ENCODE measurements around the gene TP53RK.

The TP53RK gene

DNA sequence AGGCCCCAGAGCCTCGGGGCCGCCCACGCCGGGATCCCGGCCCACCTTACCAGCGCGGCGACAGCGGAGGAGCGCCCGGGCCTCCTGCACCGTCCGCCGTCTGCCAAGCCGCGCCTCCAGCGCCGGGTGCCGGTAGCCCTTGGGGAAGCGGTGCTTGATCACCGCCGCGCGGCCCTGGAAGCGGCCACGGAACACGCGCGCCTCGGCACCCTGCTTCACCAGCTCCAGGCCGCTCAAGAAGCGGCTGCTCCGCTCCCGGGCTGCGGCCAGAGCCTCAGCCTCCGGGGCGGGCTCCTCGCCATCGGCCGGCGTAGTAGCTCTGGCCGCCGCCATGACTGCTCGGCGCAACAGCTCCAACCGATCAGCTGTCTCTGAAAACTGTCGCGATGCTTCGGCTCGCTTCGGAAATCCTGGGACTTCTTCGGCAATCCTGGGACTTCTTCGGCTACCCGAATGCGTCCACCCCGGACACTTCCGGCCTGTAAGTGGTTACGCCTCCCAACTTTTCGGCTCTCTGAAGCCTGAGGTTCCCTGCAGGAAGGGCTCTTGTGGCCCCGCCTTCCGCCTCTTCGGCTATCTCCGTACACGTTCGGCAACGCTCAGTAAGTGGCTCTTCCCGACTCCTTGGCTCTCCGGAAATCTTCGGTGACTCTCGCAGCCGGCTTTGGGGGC, at the start of gene TP53RK:
TSS of gene TP53RK (minus strand) at position 363 of the 672 bp plus-strand sequence. CDS start at position 333, 30 bp downstream.
- peak; percentile 96 for DNase-seq

DNA sequence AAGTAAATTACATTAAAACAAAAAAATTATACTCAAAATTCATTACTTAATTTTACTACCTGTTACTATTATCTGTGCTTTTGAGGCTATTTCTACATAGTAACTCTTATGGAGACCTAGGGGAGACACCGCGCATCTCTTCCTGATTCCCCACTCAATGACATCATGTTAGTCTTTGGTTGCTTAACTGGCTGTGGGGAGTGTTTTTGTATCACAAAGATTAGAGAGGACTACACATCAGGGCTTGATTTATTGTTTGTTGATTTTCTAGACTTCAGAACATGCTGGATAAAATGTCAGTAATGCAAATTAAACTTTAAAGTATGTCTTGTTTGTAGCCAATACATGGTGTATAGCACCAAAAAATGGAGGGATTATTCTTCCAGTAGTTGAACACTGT, 46.2 kb upstream of the TP53RK start:
- no peak for DNase-seq

DNA sequence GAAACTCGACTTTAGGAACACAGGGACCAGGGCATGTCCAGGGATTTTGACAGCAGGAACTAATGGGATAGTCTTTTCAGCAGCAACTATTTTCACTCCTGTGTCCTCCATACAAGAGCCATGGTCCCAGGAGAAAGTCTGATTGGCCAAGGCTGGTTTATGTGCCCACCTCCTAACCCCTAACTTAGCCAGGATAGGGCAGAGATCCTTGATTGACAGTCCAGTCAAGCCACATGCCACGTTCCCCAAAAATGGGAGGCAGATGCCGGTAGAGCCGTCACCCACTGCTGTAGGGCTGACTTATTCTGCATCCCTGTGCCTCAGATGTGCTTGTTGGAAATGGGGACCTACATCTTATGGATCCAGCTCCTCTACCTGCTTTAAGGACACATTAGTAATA, 42.5 kb upstream of the TP53RK start:
- no peak for DNase-seq

DNA sequence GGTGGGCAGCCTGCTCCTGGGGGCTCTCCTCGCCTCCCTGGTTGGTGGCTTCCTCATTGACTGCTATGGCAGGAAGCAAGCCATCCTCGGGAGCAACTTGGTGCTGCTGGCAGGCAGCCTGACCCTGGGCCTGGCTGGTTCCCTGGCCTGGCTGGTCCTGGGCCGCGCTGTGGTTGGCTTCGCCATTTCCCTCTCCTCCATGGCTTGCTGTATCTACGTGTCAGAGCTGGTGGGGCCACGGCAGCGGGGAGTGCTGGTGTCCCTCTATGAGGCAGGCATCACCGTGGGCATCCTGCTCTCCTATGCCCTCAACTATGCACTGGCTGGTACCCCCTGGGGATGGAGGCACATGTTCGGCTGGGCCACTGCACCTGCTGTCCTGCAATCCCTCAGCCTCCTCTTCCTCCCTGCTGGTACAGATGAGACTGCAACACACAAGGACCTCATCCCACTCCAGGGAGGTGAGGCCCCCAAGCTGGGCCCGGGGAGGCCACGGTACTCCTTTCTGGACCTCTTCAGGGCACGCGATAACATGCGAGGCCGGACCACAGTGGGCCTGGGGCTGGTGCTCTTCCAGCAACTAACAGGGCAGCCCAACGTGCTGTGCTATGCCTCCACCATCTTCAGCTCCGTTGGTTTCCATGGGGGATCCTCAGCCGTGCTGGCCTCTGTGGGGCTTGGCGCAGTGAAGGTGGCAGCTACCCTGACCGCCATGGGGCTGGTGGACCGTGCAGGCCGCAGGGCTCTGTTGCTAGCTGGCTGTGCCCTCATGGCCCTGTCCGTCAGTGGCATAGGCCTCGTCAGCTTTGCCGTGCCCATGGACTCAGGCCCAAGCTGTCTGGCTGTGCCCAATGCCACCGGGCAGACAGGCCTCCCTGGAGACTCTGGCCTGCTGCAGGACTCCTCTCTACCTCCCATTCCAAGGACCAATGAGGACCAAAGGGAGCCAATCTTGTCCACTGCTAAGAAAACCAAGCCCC, 36.2 kb upstream of the TP53RK start:
- no peak for DNase-seq

DNA sequence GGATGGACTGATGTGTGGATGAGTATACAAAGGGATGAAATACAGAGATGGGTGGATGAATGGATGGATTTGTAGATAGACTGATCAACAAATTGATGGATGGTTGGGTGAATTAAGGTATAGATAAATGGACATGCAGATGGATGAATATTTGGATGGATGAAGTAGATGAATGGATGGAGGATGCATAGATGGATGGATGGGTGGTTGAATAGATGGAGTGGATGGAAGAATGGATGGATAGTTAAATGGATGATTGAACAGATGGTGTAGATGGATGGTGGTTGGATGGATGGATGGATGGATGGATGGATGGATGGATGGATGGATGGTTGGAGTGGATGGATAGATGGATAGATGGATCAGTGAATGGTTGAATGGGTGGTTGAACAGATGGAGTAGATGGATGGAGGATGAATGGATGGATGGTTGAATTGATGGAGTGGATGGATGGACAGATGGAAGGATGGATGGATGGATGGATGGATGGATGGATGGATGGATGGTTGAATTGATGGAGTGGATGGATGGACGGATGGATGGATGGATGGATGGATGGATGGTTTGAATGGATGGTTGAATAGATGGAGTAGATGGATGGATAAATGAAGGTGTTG, 35.2 kb upstream of the TP53RK start:
- DNase-seq = no peak

DNA sequence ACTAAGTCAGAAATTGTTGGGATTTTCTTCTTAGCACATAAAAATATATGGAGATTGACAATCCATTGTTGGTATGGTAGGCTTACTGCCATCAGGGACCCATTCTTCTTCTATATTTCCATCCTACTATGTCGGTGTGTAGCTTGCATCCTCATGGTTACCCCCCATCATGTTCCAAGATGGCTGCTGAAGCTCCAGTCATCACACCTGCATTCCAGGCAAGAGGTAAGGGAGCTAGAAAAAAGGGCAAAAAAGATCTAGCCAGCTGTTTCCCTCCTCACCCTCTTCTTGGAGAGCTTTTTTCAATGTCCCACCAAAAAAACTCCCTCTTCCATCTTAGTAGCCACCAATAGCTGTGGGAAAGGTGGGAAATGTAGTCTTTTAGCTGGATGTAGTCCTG, 33.8 kb upstream of the TP53RK start:
- no peak for DNase-seq

DNA sequence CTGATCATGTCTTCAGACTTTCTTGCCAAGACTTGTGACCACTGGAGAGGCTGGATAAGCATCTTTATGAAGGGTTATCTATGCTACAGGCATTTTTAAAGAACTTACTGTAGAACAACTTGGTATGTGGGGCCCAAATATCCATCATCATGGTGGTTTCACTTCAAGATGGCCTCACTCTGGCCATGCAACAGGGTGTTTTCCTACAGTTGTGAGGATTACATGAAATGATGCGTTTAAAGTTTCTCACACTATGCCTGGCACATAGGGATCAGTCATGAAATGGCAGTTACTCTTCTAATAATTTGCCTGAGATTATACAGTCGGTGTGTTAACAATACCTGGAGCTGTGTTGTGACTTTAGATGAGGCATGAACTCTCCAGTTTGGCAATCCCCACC, 33.2 kb upstream of the TP53RK start:
- DNase-seq = no peak

DNA sequence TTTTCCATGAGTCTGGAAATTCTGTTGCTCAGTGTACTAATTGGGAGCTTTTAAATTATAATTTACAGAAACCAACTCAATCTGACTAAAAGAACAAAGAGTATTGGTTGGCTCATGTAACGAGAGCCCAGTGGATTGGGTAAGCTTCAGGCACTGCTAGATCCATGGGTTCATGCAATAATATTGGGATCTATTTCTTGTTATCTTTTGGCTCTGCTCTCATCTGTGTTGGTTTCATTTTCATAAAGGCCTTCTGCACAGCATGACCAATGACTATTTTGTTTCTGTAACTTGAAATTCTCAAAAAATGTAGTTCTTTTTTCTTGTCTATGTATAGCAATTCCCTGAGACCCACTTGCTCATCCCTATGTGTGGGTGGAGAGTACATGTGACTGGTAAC, 32.2 kb upstream of the TP53RK start:
- no peak for DNase-seq

DNA sequence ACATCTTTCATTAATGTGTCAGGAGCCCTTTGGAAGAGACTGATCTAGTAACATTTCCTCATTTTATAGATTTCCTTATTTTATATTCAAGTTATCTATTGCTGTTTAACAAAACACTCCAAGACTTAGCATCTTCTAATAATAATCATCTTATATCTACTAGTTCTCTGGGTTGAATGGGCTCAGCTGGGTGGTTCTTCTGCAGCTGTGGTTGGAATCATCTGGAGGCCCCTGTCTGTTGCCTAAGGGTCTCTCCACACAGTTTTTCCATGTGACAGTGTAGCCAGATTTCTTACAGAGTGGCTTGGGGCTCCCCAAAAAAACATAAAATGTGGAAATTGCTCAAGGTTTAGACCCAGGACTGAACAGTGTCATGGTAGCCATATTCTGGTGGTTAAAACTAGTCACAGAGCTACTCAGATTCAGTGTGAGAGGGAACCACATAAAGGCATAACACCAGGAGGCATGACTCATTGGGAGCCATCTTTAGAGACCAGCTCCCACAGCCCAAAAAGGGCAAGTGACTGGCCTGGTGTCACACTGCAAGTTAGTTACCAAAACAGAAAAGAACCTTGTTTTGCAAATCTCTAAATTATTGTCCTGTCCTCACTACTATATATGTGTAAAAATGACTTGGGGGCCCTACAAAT, 31.7 kb upstream of the TP53RK start:
- DNase-seq = no peak

DNA sequence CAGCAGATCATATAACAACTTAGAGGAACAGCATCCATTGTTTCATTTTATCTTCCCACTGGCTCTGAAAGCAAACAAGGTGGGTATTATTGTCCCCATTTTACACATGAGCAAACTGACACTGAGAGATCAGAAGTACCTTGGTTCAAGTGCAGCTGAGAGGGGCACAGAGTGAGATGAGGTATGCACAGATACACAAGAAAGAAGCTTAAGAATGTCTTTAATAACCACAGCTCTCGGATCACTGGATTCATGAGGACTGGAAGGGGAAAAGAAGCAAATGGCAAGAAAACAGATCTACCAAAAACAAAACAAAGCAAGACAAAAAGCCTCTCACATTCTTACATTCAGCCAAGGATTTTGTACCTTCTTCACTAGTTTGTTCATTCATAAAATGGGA, 30.8 kb upstream of the TP53RK start:
- DNase-seq = no peak

DNA sequence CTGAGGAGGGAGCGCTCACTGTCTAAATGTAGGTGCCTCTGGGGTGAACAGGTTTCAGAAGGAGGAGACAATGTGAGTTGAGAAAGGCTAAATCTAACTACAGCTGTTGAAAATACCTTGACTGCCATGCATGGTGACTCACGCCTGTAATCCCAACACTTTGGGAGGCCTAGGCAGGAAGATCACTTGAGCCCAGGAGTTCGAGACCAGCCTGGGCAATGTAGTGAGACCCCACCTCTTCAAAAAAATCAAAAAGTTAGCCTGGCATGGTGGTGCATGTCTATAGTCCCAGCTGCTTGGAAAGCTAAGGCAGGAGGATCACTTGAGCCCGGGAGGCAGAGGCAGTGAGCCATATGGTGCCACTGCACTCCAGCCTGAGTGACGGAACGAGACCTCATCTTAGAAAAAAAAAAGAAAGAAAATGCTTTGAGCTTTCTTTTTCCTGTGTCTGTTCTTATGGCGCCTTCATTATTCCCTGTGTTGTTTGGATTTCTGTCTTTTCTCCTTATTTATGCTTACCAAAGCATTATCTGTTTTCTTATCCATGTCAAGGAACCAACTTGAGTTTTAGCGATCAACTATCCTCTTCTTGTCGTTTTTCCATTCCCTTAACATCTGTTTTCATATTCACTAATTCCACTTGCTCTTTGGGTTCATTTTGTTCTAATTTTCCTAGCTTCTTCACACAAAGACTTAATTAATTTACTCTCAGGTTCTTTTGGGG, 28.7 kb upstream of the TP53RK start:
- DNase-seq = no peak

DNA sequence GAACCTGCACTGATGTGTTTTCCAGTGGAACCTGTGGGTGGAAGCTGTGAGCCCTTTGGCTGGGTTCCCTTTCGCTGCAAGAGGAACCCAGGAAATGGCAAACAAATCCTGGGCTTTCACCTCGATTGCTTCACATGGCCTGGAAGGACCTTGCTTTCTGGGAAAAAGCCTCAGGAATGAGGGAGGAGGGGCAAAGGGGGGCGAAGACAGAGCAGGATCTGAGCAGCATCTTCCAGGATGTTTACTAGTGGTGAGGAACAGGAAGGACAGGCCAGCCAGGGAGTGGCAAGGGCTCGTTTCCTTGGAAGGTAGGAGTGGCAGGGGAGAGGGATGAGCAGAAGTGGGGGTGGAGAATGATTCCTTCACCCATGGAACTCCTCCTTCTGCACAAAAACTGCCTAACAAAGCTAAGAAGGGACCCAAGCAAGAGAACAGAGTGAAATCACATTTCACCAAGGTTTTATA, 26.1 kb upstream of the TP53RK start:
- DNase-seq = no peak

DNA sequence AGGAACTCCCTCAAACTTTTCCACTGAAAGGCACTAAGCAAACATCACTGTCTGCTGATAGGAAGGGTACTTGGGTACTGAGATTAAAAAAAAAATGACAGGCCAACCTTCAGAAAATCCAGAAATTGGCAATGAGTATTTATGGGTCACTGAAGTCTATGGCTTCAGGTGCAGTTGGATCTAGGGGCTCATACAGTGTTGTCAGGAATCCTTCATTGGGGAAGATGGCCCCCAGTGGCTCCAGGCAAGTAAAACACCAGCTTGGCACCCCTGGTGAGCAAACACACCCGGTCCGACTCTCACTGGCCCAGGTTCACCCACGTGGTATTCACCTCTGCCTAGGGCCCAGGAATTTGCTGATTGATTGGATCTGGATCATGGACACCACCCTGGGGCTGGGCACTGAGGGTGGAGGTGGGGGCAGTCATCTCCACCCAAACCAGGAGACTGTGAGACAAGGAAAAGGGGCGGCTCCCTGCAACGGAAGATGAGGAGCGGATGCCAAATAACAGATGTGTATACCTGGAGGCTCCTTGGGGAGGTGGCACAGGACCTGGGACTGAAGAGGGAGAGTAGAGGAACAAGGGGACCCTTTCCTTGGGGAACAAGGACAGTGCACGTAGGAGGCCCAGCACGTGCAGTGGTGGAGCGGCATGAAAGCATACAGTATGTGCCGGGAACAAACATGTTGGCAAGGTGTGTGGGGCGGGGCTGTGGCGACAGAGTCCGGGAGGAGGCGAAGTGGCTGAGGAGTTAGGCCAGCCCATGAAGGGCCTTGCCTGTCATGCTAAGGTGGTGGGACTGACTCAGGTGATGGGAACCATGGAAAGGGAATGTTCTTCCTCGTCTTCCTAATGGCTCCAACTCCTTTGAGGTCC, 25.0 kb upstream of the TP53RK start:
- no peak for DNase-seq

DNA sequence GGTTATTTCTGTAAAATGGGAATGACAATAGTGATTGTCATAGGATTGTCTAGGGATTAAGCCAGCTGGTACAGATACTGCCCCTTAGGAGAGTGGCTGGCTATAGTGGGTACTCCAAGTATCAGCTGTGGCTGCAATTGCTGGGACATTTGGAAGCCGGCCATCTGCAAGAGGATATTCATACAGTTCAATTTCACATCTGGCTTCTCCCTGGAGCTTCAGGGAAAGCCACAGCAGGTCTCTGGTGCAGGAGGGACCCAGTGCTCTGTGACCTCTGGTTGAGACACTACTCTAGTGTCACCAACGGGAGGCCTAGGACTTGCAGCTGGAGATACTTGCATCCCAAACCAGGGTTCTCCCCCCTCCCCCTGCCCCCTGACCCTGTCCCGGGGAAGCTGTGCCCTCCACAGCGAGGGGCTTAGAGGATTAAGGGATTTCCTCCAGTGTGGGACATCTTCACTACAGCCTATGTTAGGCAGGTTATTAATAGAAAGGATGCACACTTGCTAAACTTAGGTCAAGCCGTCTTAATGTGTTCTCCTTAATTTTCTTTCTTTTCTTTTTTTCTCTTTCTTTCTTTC, 22.9 kb upstream of the TP53RK start:
- DNase-seq = no peak

DNA sequence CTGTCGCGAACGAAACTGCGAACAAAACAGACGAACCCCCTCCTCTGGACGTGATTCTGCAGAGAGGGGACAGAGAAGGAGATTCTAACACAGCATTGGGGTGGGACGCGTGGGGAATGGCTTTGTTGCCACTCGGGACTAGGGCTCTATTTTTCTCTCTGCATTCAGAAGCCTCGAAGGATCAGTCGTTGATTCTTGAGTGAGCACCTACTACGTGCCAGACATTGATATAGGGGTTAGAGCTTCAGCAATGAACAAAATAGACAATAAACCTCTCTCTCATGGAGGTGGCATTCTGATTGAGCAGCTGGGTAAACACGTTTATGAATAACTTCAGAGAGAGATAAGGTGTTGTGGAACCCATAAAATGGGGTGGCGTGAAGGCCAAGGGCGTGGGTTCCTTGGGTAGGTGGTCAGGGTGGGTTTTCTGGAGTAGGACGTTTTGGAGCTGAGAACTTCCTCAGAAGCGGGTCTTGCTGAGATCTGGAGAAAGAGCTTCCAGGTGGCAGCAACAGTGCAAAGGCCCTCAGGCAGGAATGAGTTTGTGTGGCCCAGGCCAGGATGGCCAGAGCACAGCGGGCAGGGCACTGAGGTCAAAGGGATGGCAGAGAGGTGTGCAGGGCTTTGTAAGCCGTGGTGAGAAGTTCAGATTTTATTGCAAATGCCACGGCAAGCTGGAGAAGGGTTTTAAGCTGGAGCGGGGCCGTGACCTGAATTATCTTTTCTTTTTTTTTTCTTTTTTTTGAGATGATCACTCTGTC, 21.1 kb upstream of the TP53RK start:
- no peak for DNase-seq

DNA sequence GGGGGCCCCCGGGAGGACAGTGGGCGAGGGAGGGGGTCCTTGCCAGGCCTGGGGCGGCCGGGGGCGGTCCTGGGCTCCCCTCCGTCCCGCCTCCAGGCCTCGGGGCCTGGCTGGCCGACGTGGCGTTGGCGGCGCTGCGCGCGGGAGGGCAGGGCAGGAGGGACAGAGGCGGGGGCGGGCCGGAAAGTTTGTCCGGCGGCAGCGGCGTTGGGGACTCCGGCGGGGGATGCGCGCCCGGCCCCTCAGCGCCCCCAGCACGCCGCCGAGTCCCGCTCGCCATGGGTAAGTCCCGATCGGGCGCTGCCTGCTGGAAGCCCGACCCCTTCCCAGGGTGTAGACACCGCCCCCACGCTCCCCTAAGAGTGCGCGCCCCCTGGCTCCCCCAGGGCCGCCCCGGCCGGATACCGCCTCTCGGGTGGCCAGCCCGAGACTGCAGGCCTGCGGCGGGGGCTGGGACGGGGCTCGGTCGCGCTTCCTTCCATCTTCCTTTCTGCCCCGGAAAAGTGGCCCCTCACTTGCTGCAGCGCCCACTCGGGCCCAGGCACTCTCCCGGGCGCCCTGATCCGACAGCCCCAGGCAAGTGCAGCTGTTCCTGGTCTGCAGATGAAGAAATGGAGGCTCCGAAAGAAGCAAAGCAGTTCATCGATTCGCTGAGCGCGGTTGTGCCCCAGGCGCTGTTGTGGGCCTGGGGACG, 20.4 kb upstream of the TP53RK start, which contains the start of gene SLC2A10:
TSS of gene SLC2A10 (plus strand) at position 191 of the 694 bp plus-strand sequence. CDS start at position 279, 88 bp downstream.
- DNase-seq = peak; percentile 81

DNA sequence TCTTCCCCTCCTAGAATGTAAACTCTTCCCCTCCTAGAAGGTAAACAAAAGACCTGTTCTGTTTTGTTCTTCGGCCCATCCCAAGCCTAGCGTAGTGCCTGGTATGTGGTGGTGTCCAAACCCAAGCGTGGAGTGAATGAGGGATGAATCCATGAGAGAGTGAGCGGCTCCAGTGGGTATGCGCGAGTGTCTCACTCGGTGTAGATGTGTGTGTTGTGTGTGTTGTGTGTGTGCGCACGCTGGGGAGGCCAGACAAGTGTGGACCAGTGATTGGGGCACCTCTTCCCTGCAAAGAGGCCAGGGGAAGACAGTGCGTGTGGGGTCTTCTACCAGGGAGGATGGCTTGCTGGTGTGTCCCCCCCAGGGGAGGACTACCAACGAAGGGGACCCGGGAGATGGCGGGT, 19.8 kb upstream of the TP53RK start:
- no peak for DNase-seq

DNA sequence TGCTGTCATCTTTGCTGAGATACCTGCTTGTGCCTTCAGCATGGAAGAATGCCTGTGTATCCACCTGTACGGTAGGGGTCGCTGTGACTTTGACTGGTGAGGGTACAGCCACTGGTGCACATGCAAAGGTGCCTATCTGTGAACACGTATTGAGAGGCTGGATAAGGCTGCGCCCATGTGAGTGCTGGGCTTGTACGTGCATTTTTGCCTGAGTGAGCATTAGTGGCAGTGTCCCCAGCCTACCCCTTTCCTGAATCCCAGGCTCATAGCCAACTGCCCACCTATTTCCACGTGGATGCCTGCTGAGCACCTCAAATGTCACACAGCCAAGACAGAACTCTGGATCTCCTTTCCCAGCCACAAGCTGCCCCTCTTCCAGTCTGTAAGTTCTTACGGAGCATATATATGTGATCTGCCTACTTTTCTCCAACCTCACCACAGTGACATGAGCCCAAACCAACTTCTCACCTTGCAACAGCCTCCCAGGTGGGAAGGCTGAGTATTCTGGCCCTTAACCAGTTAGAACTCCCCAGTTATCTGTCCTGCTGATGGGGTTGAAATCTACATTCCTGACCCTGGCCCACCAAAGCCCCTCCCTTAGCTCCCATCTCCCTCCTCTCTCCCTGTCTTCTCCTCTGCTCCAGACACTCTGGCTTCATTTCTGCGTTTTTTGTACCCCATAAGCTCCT, 19.1 kb upstream of the TP53RK start:
- DNase-seq = no peak

DNA sequence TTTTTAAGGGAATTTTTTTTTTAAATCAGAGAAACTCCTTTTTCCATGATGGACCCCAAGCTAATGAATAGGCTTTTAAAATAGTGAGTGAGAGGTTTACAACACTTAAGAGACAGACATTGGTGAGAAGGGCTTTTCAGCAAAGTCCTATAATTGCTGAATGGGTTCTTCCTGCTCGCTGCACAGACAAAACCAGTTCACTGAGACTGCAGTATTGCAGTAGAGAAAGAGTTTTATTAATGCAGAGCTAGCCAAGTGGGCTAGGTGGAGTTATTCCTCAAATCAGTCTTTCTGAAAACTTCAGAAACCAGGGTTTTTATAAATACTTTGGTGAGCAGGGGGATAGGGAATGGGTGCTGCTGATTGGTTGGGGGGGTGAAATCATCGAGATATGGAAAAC, 17.0 kb upstream of the TP53RK start:
- no peak for DNase-seq
